ENCODE results near the gene MYLK. TPM values are rescaled to one million over a fixed set of nuclear protein-coding genes. Genes with fewer than 3 reads are reported as not detected.

The MYLK gene
- total and polyA plus RNA-seq, 2 donors (not counting 1 experiment from before 2014, with no cell fraction given): 0.51 TPM; not detected in 1

GRCh38 chr3:123651449-123652341, 232.4 kb downstream of the MYLK start:
- intact Hi-C loops (cut with micrococcal nuclease): loop anchor here (1.0 kb wide), 3 partner anchors 51 to 72 kb away; no protein-coding TSS in a partner anchor
- Histone ChIP-seq H3K9ac (ENCODE audit: low read length) (no peak overlapping the region), H3K4me2 (replicated peaks; ENCODE audit: low read depth, low read length, poor library complexity, severe bottlenecking) (no peak overlapping the region), H3K36me3 (replicated peaks in 1 of 2; ENCODE audit: control extremely low read depth in 1 of 2, control insufficient read depth in 1 of 2, extremely low read depth in 1 of 2, insufficient read depth in 2 of 2, low read length in 1 of 2) (no peaks in the 10 kb centered on the region), H3K79me2 (ENCODE audit: control insufficient read depth, insufficient read depth, low read length) (no peaks in the 10 kb centered on the region), H3K9me3 (ENCODE audit: control extremely low read depth in 1 of 3, control insufficient read depth in 2 of 3, insufficient read depth in 1 of 3, low read length in 2 of 3) (peaks cover 0 to 1% (median 0%) of the 10 kb centered on the region in 3 donors), H4K20me1 (ENCODE audit: control insufficient read depth, insufficient read depth, low read length, poor library complexity, severe bottlenecking) (no peaks in the 10 kb centered on the region), H3K27ac (ENCODE audit: low read length in 2 of 2) (no peak overlapping the region), H3K4me1 (ENCODE audit: control insufficient read depth in 2 of 2, insufficient read depth in 2 of 2, low read length in 2 of 2) (no peaks in the 10 kb centered on the region), H2AFZ (ENCODE audit: insufficient read depth, low read depth, low read length, poor library complexity, severe bottlenecking) (no peak overlapping the region), H3K4me3 (ENCODE audit: control extremely low read depth in 1 of 5, extremely low read depth in 1 of 5, insufficient read depth in 1 of 5, low read depth in 2 of 5, low read length in 4 of 5) (no peak overlapping the region), H3K27me3 (replicated peaks in 1 of 4; ENCODE audit: control extremely low read depth in 1 of 4, control insufficient read depth in 3 of 4, insufficient read depth in 4 of 4, low read length in 3 of 4) (no peaks in the 10 kb centered on the region)
- no peak for DNase-seq
- CTCF ChIA-PET: interaction anchor here (0.7 to 4.2 kb wide), 33 partner anchors 8 to 1038 kb away, joined by 3 to 29 read pairs (median 5); no protein-coding TSS in a partner anchor
- Mint-ChIP-seq H3K4me3 (no peak overlapping the region), H3K9me3 (ENCODE audit: insufficient read depth) (no peaks in the 10 kb centered on the region), H3K27me3 (peaks cover 3% of the 10 kb centered on the region), H3K4me1 (no peaks in the 10 kb centered on the region), H3K27ac (no peak overlapping the region)
- POLR2A ChIA-PET: no interaction called here
- 94% methylated on average over 9 of the region's 11 CpGs for WGBS (ENCODE audit: insufficient coverage)
- no peak for TF ChIP-seq CTCF (IDR thresholded peaks at IDR 0.05)
- TF ChIP-seq EZH2 (IDR thresholded peaks at IDR 0.05; ENCODE audit: borderline replicate concordance, insufficient read depth, low read depth, low read length, poor library complexity, severe bottlenecking): no peak
- no peak for ATAC-seq (ENCODE audit: low read depth)

- ChIA-PET CTCF (interaction anchor here (1.1 to 1.9 kb wide), 5 partner anchors 8 to 73 kb away, joined by 4 to 7 read pairs (median 5); no protein-coding TSS in a partner anchor), POLR2A (no interaction called here)
- no peak overlapping the region for H3K4me3 ChIP-seq (ENCODE audit: control extremely low read depth in 1 of 5, extremely low read depth in 1 of 5, insufficient read depth in 1 of 5, low read depth in 2 of 5, low read length in 4 of 5)
- no peaks in the 10 kb centered on the region for H3K79me2 ChIP-seq (ENCODE audit: control insufficient read depth, insufficient read depth, low read length)
- no peak overlapping the region for H2AFZ ChIP-seq (ENCODE audit: insufficient read depth, low read depth, low read length, poor library complexity, severe bottlenecking)
- H3K27me3 ChIP-seq (replicated peaks in 1 of 4; ENCODE audit: control extremely low read depth in 1 of 4, control insufficient read depth in 3 of 4, insufficient read depth in 4 of 4, low read length in 3 of 4): no peaks in the 10 kb centered on the region
- no peak overlapping the region for H3K27ac ChIP-seq (ENCODE audit: low read length in 2 of 2)
- H3K36me3 ChIP-seq (replicated peaks in 1 of 2; ENCODE audit: control extremely low read depth in 1 of 2, control insufficient read depth in 1 of 2, extremely low read depth in 1 of 2, insufficient read depth in 2 of 2, low read length in 1 of 2): no peaks in the 10 kb centered on the region
- intact Hi-C loops (cut with micrococcal nuclease): no loop called here
- no peak for DNase-seq
- no peaks in the 10 kb centered on the region for H3K4me1 Mint-ChIP-seq
- no peak overlapping the region for H3K9ac ChIP-seq (ENCODE audit: low read length)
- no peak overlapping the region for H3K4me3 Mint-ChIP-seq
- ATAC-seq (ENCODE audit: low read depth): no peak
- peaks cover 3% of the 10 kb centered on the region for H3K27me3 Mint-ChIP-seq
- no peaks in the 10 kb centered on the region for H3K4me1 ChIP-seq (ENCODE audit: control insufficient read depth in 2 of 2, insufficient read depth in 2 of 2, low read length in 2 of 2)
- no peaks in the 10 kb centered on the region for H3K9me3 ChIP-seq (ENCODE audit: control extremely low read depth in 1 of 3, control insufficient read depth in 2 of 3, insufficient read depth in 1 of 3, low read length in 2 of 3)
- WGBS (ENCODE audit: insufficient coverage): 98% methylated on average over 5 of the region's 8 CpGs
- no peaks in the 10 kb centered on the region for H4K20me1 ChIP-seq (ENCODE audit: control insufficient read depth, insufficient read depth, low read length, poor library complexity, severe bottlenecking)
- no peak overlapping the region for H3K27ac Mint-ChIP-seq
- TF ChIP-seq CTCF (IDR thresholded peaks at IDR 0.05): no peak
- TF ChIP-seq EZH2 (IDR thresholded peaks at IDR 0.05; ENCODE audit: borderline replicate concordance, insufficient read depth, low read depth, low read length, poor library complexity, severe bottlenecking): no peak
- H3K4me2 ChIP-seq (replicated peaks; ENCODE audit: low read depth, low read length, poor library complexity, severe bottlenecking): no peak overlapping the region
- no peaks in the 10 kb centered on the region for H3K9me3 Mint-ChIP-seq (ENCODE audit: insufficient read depth)
Measured at GRCh38 chr3:123650101-123650500, 234.0 kb downstream of the MYLK start.

Measured in B cell (primary cell).